ACHN (cell line): Measurements from ENCODE around the gene ZNF761.
"Not testable (repeated sequence)": the region's sequence is repeated elsewhere in the genome, so short reads cannot be mapped to it uniquely, and the experiment has no call there.

Experiments used
- DNase-seq: peaks from one replicate; pipeline ENCODE4 v3.0.0-alpha.2; 2015
- in situ Hi-C: cut with HindIII; loops from 2 replicates; pipeline ENCODE4 v1.10.0; 2017; ENCODE audit warnings: low sequenced_read_pairs, low pct_ligation_motif_present, low pct_unique_long_range_greater_than_20kb

Gene ZNF761

GRCh38 chr19:53443809-53444208, 12.0 kb downstream of the ZNF761 start:
- DNase-seq, in situ Hi-C loops: not testable (repeated sequence)

GRCh38 chr19:53447196-53447595, 15.4 kb downstream of the ZNF761 start:
- DNase-seq, in situ Hi-C loops: not testable (repeated sequence)

GRCh38 chr19:53455828-53456227, 24.0 kb downstream of the ZNF761 start:
- in situ Hi-C loops, result no loop called here

GRCh38 chr19:53460131-53460721, 28.4 kb downstream of the ZNF761 start:
- DNase-seq, in situ Hi-C loops: not testable (repeated sequence)

More at GRCh38 chr19:53455828-53456227, 24.0 kb downstream of the ZNF761 start:
- no peak for DNase-seq

GRCh38 chr19:53461866-53462265, 30.1 kb downstream of the ZNF761 start:
- no peak for DNase-seq
- in situ Hi-C loops, result no loop called here

- in situ Hi-C loops, result no loop called here
- no peak for DNase-seq
These were observed 31.1 kb downstream of the ZNF761 start for GRCh38 chr19:53462861-53463260.

GRCh38 chr19:53463263-53463662, 31.5 kb downstream of the ZNF761 start:
- in situ Hi-C loops, result no loop called here
- DNase-seq, result no peak

- in situ Hi-C loops, result no loop called here
- no peak for DNase-seq
These were observed 35.1 kb downstream of the ZNF761 start for GRCh38 chr19:53466726-53467484.

- in situ Hi-C loops, result no loop called here
- DNase-seq, result no peak
These were observed 35.9 kb downstream of the ZNF761 start, which contains the start of gene ZNF813 for GRCh38 chr19:53467485-53468262. Gene ZNF813 (plus strand): TSS chr19:53467733. CDS start chr19:53483823, 16,090 bp downstream.

GRCh38 chr19:53468628-53469027, 36.8 kb downstream of the ZNF761 start:
- DNase-seq, in situ Hi-C loops: not testable (repeated sequence)

- in situ Hi-C loops, result no loop called here
- DNase-seq, result no peak
These were observed 40.1 kb downstream of the ZNF761 start for GRCh38 chr19:53471916-53472315.

- in situ Hi-C loops, DNase-seq: not testable (repeated sequence)
These were observed 43.0 kb downstream of the ZNF761 start for GRCh38 chr19:53474832-53475231.

GRCh38 chr19:53475470-53475869, 43.7 kb downstream of the ZNF761 start:
- DNase-seq, in situ Hi-C loops: not testable (repeated sequence)

- in situ Hi-C loops, DNase-seq: not testable (repeated sequence)
These were observed 52.0 kb downstream of the ZNF761 start for GRCh38 chr19:53483751-53484150.

- no peak for DNase-seq
- in situ Hi-C loops, result no loop called here
These were observed 53.5 kb downstream of the ZNF761 start for GRCh38 chr19:53485046-53486004.

GRCh38 chr19:53492153-53492552, 60.4 kb downstream of the ZNF761 start:
- in situ Hi-C loops, result no loop called here

GRCh38 chr19:53497311-53498023, 65.7 kb downstream of the ZNF761 start:
- in situ Hi-C loops, DNase-seq: not testable (repeated sequence)

More at GRCh38 chr19:53492153-53492552, 60.4 kb downstream of the ZNF761 start:
- DNase-seq, result no peak
